ENCODE measurements around the gene ADD2. TPM values are rescaled to one million over a fixed set of nuclear protein-coding genes. Genes with fewer than 3 reads are reported as not detected.

ADD2 gene
- total RNA-seq, 1 donor from 2014 or later: 2.6 TPM

GRCh38 chr2:70768590-70769085 is 638 bp upstream of the ADD2 start:
- Histone ChIP-seq H3K36me3 (ENCODE audit: control insufficient read depth in 3 of 3, insufficient read depth in 3 of 3, low read length in 3 of 3) (no peaks in the 10 kb centered on the region), H3K27me3 (ENCODE audit: control insufficient read depth in 3 of 3, insufficient read depth in 3 of 3, low read length in 3 of 3) (peaks cover 37 to 43% (median 39%) of the 10 kb centered on the region in 3 donors), H3K9ac (ENCODE audit: low read depth in 1 of 3, low read length in 3 of 3) (no peak overlapping the region), H3K9me3 (ENCODE audit: control insufficient read depth in 3 of 3, low read length in 3 of 3) (no peaks in the 10 kb centered on the region), H3K4me3 (ENCODE audit: low read length in 3 of 3) (no peak overlapping the region), H3K4me1 (ENCODE audit: control insufficient read depth in 3 of 3, insufficient read depth in 3 of 3, low read length in 3 of 3) (peaks cover 5 to 8% (median 7%) of the 10 kb centered on the region in 3 donors), H3K27ac (ENCODE audit: low read depth, low read length) (no peak overlapping the region)

- H3K27ac ChIP-seq (ENCODE audit: low read depth, low read length): no peak overlapping the region
- H3K4me1 ChIP-seq (ENCODE audit: control insufficient read depth in 3 of 3, insufficient read depth in 3 of 3, low read length in 3 of 3): peaks cover 5 to 8% (median 7%) of the 10 kb centered on the region in 3 donors
- H3K36me3 ChIP-seq (ENCODE audit: control insufficient read depth in 3 of 3, insufficient read depth in 3 of 3, low read length in 3 of 3): no peaks in the 10 kb centered on the region
- H3K27me3 ChIP-seq (ENCODE audit: control insufficient read depth in 3 of 3, insufficient read depth in 3 of 3, low read length in 3 of 3): peaks cover 29 to 40% (median 36%) of the 10 kb centered on the region in 3 donors
- no peaks in the 10 kb centered on the region for H3K9me3 ChIP-seq (ENCODE audit: control insufficient read depth in 3 of 3, low read length in 3 of 3)
- H3K4me3 ChIP-seq (ENCODE audit: low read length in 3 of 3): peak overlapping the region; percentile 52 to 59 (median 54)
- H3K9ac ChIP-seq (ENCODE audit: low read depth in 1 of 3, low read length in 3 of 3): peak overlapping the region in 2 of 3 donors; percentile 20 to 66
These were observed 811 bp downstream of the ADD2 start for GRCh38 chr2:70767079-70767698.

GRCh38 chr2:70766357-70767078 is 1.5 kb downstream of the ADD2 start:
- Histone ChIP-seq H3K27me3 (ENCODE audit: control insufficient read depth in 3 of 3, insufficient read depth in 3 of 3, low read length in 3 of 3) (peaks cover 29 to 40% (median 36%) of the 10 kb centered on the region in 3 donors), H3K27ac (ENCODE audit: low read depth, low read length) (no peak overlapping the region), H3K9ac (ENCODE audit: low read depth in 1 of 3, low read length in 3 of 3) (no peak overlapping the region), H3K4me1 (ENCODE audit: control insufficient read depth in 3 of 3, insufficient read depth in 3 of 3, low read length in 3 of 3) (peaks cover 5 to 8% (median 7%) of the 10 kb centered on the region in 3 donors), H3K4me3 (ENCODE audit: low read length in 3 of 3) (peak overlapping the region in 2 of 3 donors; percentile 52 to 56), H3K9me3 (ENCODE audit: control insufficient read depth in 3 of 3, low read length in 3 of 3) (no peaks in the 10 kb centered on the region), H3K36me3 (ENCODE audit: control insufficient read depth in 3 of 3, insufficient read depth in 3 of 3, low read length in 3 of 3) (no peaks in the 10 kb centered on the region)

GRCh38 chr2:70765507-70765906 is 2.5 kb downstream of the ADD2 start:
- Histone ChIP-seq H3K9me3 (ENCODE audit: control insufficient read depth in 3 of 3, low read length in 3 of 3) (no peaks in the 10 kb centered on the region), H3K27ac (ENCODE audit: low read depth, low read length) (no peak overlapping the region), H3K27me3 (ENCODE audit: control insufficient read depth in 3 of 3, insufficient read depth in 3 of 3, low read length in 3 of 3) (peaks cover 29 to 40% (median 36%) of the 10 kb centered on the region in 3 donors), H3K9ac (ENCODE audit: low read depth in 1 of 3, low read length in 3 of 3) (no peak overlapping the region), H3K36me3 (ENCODE audit: control insufficient read depth in 3 of 3, insufficient read depth in 3 of 3, low read length in 3 of 3) (no peaks in the 10 kb centered on the region), H3K4me1 (ENCODE audit: control insufficient read depth in 3 of 3, insufficient read depth in 3 of 3, low read length in 3 of 3) (peaks cover 5 to 8% (median 7%) of the 10 kb centered on the region in 3 donors), H3K4me3 (ENCODE audit: low read length in 3 of 3) (no peak overlapping the region)

- peaks cover 7 to 25% (median 9%) of the 10 kb centered on the region in 3 donors for H3K27me3 ChIP-seq (ENCODE audit: control insufficient read depth in 3 of 3, insufficient read depth in 3 of 3, low read length in 3 of 3)
- H3K4me3 ChIP-seq (ENCODE audit: low read length in 3 of 3): no peak overlapping the region
- no peak overlapping the region for H3K27ac ChIP-seq (ENCODE audit: low read depth, low read length)
- no peaks in the 10 kb centered on the region for H3K9me3 ChIP-seq (ENCODE audit: control insufficient read depth in 3 of 3, low read length in 3 of 3)
- H3K9ac ChIP-seq (ENCODE audit: low read depth in 1 of 3, low read length in 3 of 3): no peak overlapping the region
- no peaks in the 10 kb centered on the region for H3K4me1 ChIP-seq (ENCODE audit: control insufficient read depth in 3 of 3, insufficient read depth in 3 of 3, low read length in 3 of 3)
- no peaks in the 10 kb centered on the region for H3K36me3 ChIP-seq (ENCODE audit: control insufficient read depth in 3 of 3, insufficient read depth in 3 of 3, low read length in 3 of 3)
These were observed 8.6 kb downstream of the ADD2 start for GRCh38 chr2:70759446-70759845.

GRCh38 chr2:70757966-70758365 is 10.0 kb downstream of the ADD2 start:
- no peak overlapping the region for H3K9ac ChIP-seq (ENCODE audit: low read depth in 1 of 3, low read length in 3 of 3)
- no peaks in the 10 kb centered on the region for H3K36me3 ChIP-seq (ENCODE audit: control insufficient read depth in 3 of 3, insufficient read depth in 3 of 3, low read length in 3 of 3)
- no peaks in the 10 kb centered on the region for H3K9me3 ChIP-seq (ENCODE audit: control insufficient read depth in 3 of 3, low read length in 3 of 3)
- H3K4me1 ChIP-seq (ENCODE audit: control insufficient read depth in 3 of 3, insufficient read depth in 3 of 3, low read length in 3 of 3): no peaks in the 10 kb centered on the region
- peaks cover 8 to 20% (median 9%) of the 10 kb centered on the region in 3 donors for H3K27me3 ChIP-seq (ENCODE audit: control insufficient read depth in 3 of 3, insufficient read depth in 3 of 3, low read length in 3 of 3)
- no peak overlapping the region for H3K4me3 ChIP-seq (ENCODE audit: low read length in 3 of 3)
- no peak overlapping the region for H3K27ac ChIP-seq (ENCODE audit: low read depth, low read length)

- Histone ChIP-seq H3K9ac (ENCODE audit: low read depth in 1 of 3, low read length in 3 of 3) (no peak overlapping the region), H3K27ac (ENCODE audit: low read depth, low read length) (no peak overlapping the region), H3K27me3 (ENCODE audit: control insufficient read depth in 3 of 3, insufficient read depth in 3 of 3, low read length in 3 of 3) (peaks cover 8 to 20% (median 9%) of the 10 kb centered on the region in 3 donors), H3K4me3 (ENCODE audit: low read length in 3 of 3) (no peak overlapping the region), H3K9me3 (ENCODE audit: control insufficient read depth in 3 of 3, low read length in 3 of 3) (no peaks in the 10 kb centered on the region), H3K4me1 (ENCODE audit: control insufficient read depth in 3 of 3, insufficient read depth in 3 of 3, low read length in 3 of 3) (no peaks in the 10 kb centered on the region), H3K36me3 (ENCODE audit: control insufficient read depth in 3 of 3, insufficient read depth in 3 of 3, low read length in 3 of 3) (no peaks in the 10 kb centered on the region)
These were observed 10.6 kb downstream of the ADD2 start for GRCh38 chr2:70757360-70757759.

GRCh38 chr2:70756128-70756527 is 11.9 kb downstream of the ADD2 start:
- Histone ChIP-seq H3K9ac (ENCODE audit: low read depth in 1 of 3, low read length in 3 of 3) (no peak overlapping the region), H3K4me3 (ENCODE audit: low read length in 3 of 3) (no peak overlapping the region), H3K4me1 (ENCODE audit: control insufficient read depth in 3 of 3, insufficient read depth in 3 of 3, low read length in 3 of 3) (no peaks in the 10 kb centered on the region), H3K9me3 (ENCODE audit: control insufficient read depth in 3 of 3, low read length in 3 of 3) (no peaks in the 10 kb centered on the region), H3K36me3 (ENCODE audit: control insufficient read depth in 3 of 3, insufficient read depth in 3 of 3, low read length in 3 of 3) (no peaks in the 10 kb centered on the region), H3K27ac (ENCODE audit: low read depth, low read length) (no peak overlapping the region), H3K27me3 (ENCODE audit: control insufficient read depth in 3 of 3, insufficient read depth in 3 of 3, low read length in 3 of 3) (peaks cover 8 to 20% (median 9%) of the 10 kb centered on the region in 3 donors)

- Histone ChIP-seq H3K4me3 (ENCODE audit: low read length in 3 of 3) (no peak overlapping the region), H3K27me3 (ENCODE audit: control insufficient read depth in 3 of 3, insufficient read depth in 3 of 3, low read length in 3 of 3) (peaks cover 8 to 20% (median 9%) of the 10 kb centered on the region in 3 donors), H3K36me3 (ENCODE audit: control insufficient read depth in 3 of 3, insufficient read depth in 3 of 3, low read length in 3 of 3) (no peaks in the 10 kb centered on the region)
These were observed 14.1 kb downstream of the ADD2 start for GRCh38 chr2:70753902-70754301.

GRCh38 chr2:70753031-70753430 is 15.0 kb downstream of the ADD2 start:
- no peaks in the 10 kb centered on the region for H3K36me3 ChIP-seq (ENCODE audit: control insufficient read depth in 3 of 3, insufficient read depth in 3 of 3, low read length in 3 of 3)
- no peak overlapping the region for H3K27ac ChIP-seq (ENCODE audit: low read depth, low read length)
- H3K4me1 ChIP-seq (ENCODE audit: control insufficient read depth in 3 of 3, insufficient read depth in 3 of 3, low read length in 3 of 3): no peaks in the 10 kb centered on the region
- no peaks in the 10 kb centered on the region for H3K9me3 ChIP-seq (ENCODE audit: control insufficient read depth in 3 of 3, low read length in 3 of 3)
- peaks cover 8 to 20% (median 9%) of the 10 kb centered on the region in 3 donors for H3K27me3 ChIP-seq (ENCODE audit: control insufficient read depth in 3 of 3, insufficient read depth in 3 of 3, low read length in 3 of 3)
- H3K9ac ChIP-seq (ENCODE audit: low read depth in 1 of 3, low read length in 3 of 3): no peak overlapping the region
- no peak overlapping the region for H3K4me3 ChIP-seq (ENCODE audit: low read length in 3 of 3)

More at GRCh38 chr2:70753902-70754301, 14.1 kb downstream of the ADD2 start:
- no peak overlapping the region for H3K27ac ChIP-seq (ENCODE audit: low read depth, low read length)
- no peaks in the 10 kb centered on the region for H3K4me1 ChIP-seq (ENCODE audit: control insufficient read depth in 3 of 3, insufficient read depth in 3 of 3, low read length in 3 of 3)
- H3K9me3 ChIP-seq (ENCODE audit: control insufficient read depth in 3 of 3, low read length in 3 of 3): no peaks in the 10 kb centered on the region
- no peak overlapping the region for H3K9ac ChIP-seq (ENCODE audit: low read depth in 1 of 3, low read length in 3 of 3)
